Fibroblast of skin of left quadriceps (primary cell): ENCODE data around the gene PSMB4.
"Not testable (repeated sequence)": the region's sequence is repeated elsewhere in the genome, so short reads cannot be mapped to it uniquely, and the experiment has no call there.

Experiments
- DNase-seq, 2 experiments: peaks; one replicate each; pipeline ENCODE4 v3.0.0-alpha.2; 2013; ENCODE audit warnings: low read depth in 2 of 2

The PSMB4 gene

GRCh38 chr1:151399324-151400171 lies at the start of gene PSMB4:
PSMB4 (plus strand) TSS chr1:151399573; CDS start chr1:151399588, 15 bp downstream.
- DNase-seq = peak; percentile 84

DNA sequence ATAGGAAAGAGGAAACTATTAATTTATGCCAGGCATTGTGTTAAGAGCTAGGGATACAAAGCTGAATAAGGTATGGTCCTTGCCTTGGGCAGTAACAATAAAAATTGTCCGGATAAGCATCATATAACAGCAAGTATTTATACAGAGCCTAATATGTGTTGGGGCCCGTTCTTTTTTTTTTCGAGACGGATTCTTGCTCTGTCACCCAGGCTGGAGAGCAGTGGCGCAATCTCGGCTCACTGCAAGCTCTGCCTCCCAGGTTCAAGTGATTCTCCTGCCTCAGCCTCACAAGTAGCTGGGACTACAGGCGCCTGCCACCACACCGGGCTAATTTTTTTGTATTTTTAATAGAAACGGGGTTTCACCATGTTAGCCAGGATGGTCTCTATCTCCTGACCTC lies 49.0 kb upstream of the PSMB4 start:
- DNase-seq = not testable (repeated sequence)

DNA sequence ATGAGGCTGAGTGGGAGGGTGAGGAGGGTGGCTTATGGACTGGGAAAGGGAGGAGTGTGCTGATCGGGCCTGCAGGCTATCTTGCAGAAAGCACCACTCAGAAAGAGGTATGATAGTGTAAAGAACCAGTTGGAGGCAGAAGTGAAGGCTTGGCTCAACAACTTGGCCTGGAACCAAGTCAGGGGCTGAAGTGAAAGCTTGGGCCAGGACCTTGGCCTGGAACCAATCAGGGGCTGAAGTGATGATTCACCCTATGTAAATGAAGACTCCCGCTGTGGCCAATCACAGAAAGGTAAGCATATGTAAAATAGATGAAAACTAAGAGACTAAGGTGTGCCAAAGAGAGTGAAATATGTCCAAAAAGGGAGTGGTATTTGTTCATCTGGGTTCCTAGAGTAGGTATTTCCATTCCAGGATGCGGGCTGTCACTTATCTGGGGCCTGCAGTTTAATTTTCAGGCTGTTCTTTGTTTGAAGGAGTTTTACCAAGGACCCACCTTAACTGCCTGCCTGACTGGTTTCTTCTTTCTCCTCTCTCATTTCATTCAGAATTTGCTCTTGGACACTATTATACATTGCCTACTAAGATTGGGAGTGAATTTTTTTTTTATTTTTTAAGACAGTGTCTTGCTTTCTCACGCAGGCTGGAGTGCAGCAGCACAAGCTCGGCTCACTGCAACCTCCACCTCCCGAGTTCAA lies 47.2 kb upstream of the PSMB4 start:
- no peak for DNase-seq

GRCh38 chr1:151356696-151357095 lies 42.7 kb upstream of the PSMB4 start:
- DNase-seq = no peak

DNA sequence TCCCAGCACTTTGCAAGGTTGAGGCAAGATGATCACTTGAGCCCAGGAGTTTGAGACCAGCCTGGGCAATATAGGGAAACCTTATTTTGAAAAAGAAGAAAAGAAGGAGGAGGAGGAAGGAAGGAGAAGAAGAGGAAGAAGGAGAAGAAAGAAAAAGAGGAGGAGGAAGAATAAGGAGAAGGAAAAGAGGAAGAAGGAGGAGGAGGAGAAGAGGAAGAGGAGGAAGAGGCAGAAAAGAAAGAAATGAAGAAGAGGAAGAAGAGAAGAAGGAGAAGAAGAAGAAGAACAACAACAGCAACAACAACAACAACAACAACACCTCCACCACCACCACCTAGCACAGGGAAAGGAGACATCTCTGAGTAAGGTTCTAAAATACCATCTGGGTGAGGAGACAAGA lies 37.5 kb upstream of the PSMB4 start:
- no peak for DNase-seq

DNA sequence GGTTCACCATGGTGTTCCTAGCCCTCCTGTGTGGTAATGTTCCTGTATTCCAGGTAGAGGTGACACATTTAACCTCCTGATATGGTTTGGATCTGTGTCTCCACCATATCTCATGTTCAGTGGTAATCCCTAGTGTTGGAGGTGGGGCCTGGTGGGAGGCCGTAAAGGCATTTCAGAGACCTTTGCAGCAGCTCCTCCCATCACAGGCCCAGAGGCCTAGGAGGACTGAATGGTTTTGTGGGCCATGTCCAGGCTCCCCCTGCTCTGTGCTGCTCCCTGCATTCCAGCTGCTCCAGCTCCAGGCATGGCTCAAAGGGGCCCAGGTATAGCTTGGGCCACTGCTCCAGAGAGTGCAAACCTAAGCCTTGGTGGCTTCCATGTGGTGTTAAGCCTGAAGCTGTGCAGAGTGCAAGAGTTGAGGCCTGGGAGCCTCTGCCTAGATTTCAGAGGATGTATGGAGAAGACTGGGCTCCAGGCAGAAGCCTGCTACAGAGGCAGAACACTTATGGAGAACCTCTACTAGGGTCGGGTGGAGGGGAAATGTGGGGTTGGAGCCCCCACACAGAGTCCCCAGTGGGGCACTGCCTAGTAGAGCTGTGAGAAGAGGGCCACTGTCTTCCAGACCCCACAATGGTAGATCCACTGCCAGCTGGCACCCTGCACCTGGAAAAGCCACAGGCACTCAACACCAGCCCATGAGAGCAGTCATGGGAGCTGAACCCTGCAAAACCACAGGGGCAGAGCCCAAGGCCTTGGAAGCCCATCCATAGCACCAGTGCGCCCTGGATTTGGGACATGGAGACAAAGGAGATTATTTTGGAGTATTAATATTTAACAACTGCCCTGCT lies 36.8 kb upstream of the PSMB4 start:
- no peak for DNase-seq

GRCh38 chr1:151364996-151365395 lies 34.4 kb upstream of the PSMB4 start:
- DNase-seq = no peak

- DNase-seq = no peak
These were observed 31.5 kb upstream of the PSMB4 start for GRCh38 chr1:151367658-151368392.

- no peak for DNase-seq
These were observed 30.7 kb upstream of the PSMB4 start for GRCh38 chr1:151368393-151369301.

DNA sequence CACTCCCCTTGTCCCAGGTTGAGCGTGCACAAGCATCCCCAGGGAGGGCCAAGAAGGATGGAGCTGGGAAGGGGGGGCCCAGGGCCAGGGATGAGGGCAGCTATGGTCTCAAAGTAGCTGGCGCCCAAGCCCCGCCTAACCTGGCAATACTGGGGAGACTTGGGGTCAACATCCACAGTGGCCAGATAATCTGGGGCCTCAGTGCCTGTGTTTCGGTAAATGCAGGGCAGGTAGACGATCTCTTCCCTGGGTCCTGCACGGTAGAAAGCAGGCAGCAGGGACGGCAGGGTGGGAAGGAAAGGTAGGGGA lies 30.1 kb upstream of the PSMB4 start:
- DNase-seq = no peak

DNA sequence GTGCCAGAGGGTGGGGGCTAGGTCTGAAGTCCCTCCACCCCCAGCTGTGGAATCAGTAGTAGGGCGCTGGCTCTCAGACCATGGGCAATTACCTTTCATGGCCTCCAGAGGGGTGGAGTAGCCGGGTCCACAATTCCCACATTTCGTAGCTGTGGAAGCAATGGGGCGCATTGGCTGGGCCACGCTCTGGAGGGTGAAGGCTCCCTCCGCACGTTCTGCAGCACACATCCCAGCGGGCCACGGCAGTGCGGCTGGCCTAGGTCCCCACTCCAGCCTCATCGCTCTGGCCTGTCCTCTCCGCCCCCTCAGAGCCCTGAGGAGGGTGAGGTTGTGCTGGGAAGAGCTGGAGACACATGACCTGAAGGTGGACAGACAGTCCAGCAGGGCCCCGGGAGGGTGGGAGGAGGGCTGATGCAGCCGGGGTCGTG lies 29.7 kb upstream of the PSMB4 start:
- DNase-seq = no peak

GRCh38 chr1:151370211-151370911 lies 29.0 kb upstream of the PSMB4 start:
- DNase-seq = no peak

DNA sequence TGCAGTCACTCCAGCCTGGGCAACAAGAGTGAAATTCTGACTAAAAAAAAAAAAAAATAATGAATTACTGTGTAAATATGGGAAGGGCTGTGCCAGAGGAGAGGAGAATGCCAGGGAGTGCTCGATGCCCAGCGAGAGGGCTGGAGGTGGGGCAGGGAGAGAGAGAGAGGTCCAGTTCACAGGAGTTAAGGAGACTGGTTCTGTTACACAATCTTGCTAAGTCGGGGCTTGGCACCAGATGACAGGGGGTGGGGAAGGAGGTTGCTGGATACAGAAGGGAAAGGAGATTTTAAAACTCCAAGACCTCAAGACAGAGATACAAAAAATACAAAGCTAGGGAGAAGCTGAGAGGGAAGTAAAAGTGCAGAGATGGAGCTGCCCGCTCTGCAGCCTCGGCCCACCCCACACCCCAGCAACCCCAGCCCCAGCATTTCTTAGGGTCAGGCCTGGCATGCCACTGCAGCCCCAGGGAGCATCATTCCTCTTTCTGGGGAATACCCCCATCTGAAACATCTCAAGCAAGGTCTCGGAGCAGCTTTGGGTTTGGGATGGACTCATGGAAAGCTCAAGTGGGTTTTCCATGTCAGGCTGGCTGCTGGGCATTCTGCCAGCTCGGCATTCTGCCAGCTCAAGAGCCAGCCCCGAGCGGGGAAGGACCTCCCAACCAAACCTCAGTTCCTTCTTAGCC lies 27.9 kb upstream of the PSMB4 start:
- DNase-seq = no peak

GRCh38 chr1:151372058-151372934 lies 27.1 kb upstream of the PSMB4 start, which contains the start of gene SELENBP1:
SELENBP1 (minus strand) TSS chr1:151372705; CDS start chr1:151372641, 64 bp downstream.
- peak; percentile 21 to 35 for DNase-seq

DNA sequence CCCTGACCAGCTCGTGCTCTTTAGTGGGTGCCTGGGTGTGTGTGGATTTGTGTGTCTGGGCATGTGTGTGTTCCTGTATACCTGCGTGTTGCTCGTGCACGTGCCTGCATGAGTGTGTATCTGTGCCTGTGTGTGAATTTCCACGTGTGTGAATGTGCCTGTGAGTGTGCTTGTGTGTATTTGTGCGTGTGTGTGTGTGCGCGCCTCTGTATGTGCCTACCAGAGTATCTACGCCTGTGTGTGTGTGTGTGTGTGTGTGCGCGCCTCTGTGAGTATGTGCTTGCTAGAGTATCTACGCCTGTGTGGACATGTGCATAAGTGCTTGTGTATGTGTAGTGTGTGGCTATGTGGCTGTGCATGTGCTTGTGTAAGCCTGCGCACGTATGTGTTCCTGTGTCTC lies 26.2 kb upstream of the PSMB4 start:
- DNase-seq = no peak

DNA sequence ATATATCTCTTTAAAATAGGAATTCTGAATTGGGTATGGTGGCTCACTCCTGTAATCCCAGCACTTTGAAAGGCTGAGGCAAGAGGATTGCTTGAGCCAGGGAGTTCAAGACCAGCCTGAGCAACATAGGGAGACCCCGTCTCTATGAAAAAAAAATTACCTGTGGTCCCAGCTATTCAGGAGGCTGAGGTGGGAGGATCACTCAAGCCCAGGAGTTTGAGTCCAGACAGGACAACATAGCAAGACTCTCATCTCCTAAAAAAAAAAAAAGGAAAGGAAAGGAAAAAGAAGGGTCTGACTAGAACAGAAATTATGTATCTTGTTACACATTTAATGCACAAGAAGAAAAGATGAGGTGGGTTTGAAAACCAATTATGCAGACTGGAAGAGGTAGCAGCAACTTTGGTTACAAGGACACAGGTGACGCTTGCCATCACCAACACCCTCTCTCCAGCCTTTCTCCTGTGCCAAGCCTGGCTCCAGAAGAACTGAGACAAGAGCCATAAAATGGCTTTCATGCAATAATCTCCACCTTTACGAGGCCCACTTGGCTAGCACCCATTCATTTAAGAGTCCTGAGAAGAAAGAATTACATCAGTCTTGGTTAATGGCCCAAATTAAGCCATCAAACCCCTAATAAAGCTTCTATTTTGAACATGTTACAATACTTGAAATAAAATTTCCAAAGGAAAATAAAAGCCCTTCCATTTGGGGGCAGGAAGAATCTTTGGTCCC lies 22.1 kb upstream of the PSMB4 start:
- no peak for DNase-seq

- DNase-seq = no peak
These were observed 14.8 kb upstream of the PSMB4 start for GRCh38 chr1:151384584-151384983.

DNA sequence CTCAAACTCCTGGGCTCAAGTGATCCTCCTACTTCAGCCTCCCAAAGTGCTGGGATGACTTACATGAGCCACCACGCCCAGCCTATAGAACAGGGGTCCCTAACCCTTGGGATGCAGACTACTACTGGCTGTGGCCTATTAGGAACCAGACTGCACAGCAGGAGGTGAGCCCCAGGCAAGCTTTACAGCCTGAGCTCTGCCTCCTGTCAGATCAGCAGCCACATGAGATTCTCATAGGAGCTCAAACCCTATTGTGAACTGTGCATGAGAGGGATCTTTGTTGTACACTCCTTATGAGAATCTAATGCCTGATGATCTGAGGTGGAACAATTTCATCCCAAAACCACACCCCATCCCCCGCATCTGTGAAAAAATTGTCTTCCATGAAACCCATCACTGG lies 13.4 kb upstream of the PSMB4 start:
- no peak for DNase-seq
